ENCODE data around the gene XAB2. TPM values are rescaled to one million over a fixed set of nuclear protein-coding genes. Genes with fewer than 3 reads are reported as not detected.

Gene XAB2
- total RNA-seq, 2 donors from 2014 or later = 34.5 to 36.3 TPM

- intact Hi-C loops (cut with DNase I) = no loop called here
- ATAC-seq (no peak), DNase-seq (no peak)
- Histone ChIP-seq H3K4me1 (peaks cover 51% of the 10 kb centered on the region), H3K36me3 (replicated peaks in 1 of 2; ENCODE audit: insufficient read depth in 1 of 2, low read depth in 2 of 2) (no peaks in the 10 kb centered on the region), H3K27ac (no peak within 1 kb of the TSS), H3K4me3 (no peak within 1 kb of the TSS), H3K9me3 (no peaks in the 10 kb centered on the region), H3K27me3 (no peaks in the 10 kb centered on the region)
- TF ChIP-seq POLR2A (IDR thresholded peaks at IDR 0.05) (no peak), CTCF (IDR thresholded peaks at IDR 0.05) (no peak)
- 18 to 57% methylated on average over 1 to 2 of the region's 2 CpGs for WGBS, 2 donors
Observed at GRCh38 chr19:7633698-7634097, 4.4 kb upstream of the XAB2 start, which contains the start of gene PCP2. Gene PCP2, minus strand, starts transcription at chr19:7633719. Its CDS starts 262 bp downstream, at chr19:7633457.

- no peak for TF ChIP-seq POLR2A (IDR thresholded peaks at IDR 0.05)
- TF ChIP-seq CTCF (IDR thresholded peaks at IDR 0.05) = no peak
- DNase-seq (no peak), ATAC-seq (no peak)
- Histone ChIP-seq H3K9me3 (no peaks in the 10 kb centered on the region), H3K36me3 (replicated peaks in 1 of 2; ENCODE audit: insufficient read depth in 1 of 2, low read depth in 2 of 2) (no peaks in the 10 kb centered on the region), H3K4me1 (peaks cover 52% of the 10 kb centered on the region), H3K27ac (no peak overlapping the region), H3K4me3 (no peak overlapping the region), H3K27me3 (no peaks in the 10 kb centered on the region)
- WGBS, 2 donors = 83 to 91% methylated on average over 16 to 38 of the region's 40 CpGs
- intact Hi-C loops (cut with DNase I) = no loop called here
Observed at GRCh38 chr19:7632340-7633203, 3.2 kb upstream of the XAB2 start.

- Histone ChIP-seq H3K27ac (no peak overlapping the region), H3K4me3 (no peak overlapping the region), H3K4me1 (peaks cover 50% of the 10 kb centered on the region), H3K27me3 (no peaks in the 10 kb centered on the region), H3K9me3 (no peaks in the 10 kb centered on the region), H3K36me3 (replicated peaks in 1 of 2; ENCODE audit: insufficient read depth in 1 of 2, low read depth in 2 of 2) (no peaks in the 10 kb centered on the region)
- DNase-seq (no peak), ATAC-seq (no peak)
- WGBS, 2 donors = 83 to 93% methylated on average over 11 to 12 of the region's 12 CpGs
- intact Hi-C loops (cut with DNase I) = no loop called here
- TF ChIP-seq CTCF (IDR thresholded peaks at IDR 0.05) = no peak
- TF ChIP-seq POLR2A (IDR thresholded peaks at IDR 0.05) = no peak
Observed at GRCh38 chr19:7631577-7631976, 2.2 kb upstream of the XAB2 start.

- H3K27me3 ChIP-seq = no peaks in the 10 kb centered on the region
- intact Hi-C loops (cut with DNase I) = no loop called here
- peak overlapping the region; percentile 90 to 91 for H3K4me3 ChIP-seq
- peaks cover 0 to 4% of the 10 kb centered on the region in 2 donors for H3K36me3 ChIP-seq (replicated peaks in 1 of 2; ENCODE audit: insufficient read depth in 1 of 2, low read depth in 2 of 2)
- H3K27ac ChIP-seq = peak overlapping the region; percentile 58 to 85 (median 76)
- DNase-seq = no peak
- WGBS, 2 donors = 1 to 2% methylated on average over 15 of the region's 15 CpGs
- peaks cover 31% of the 10 kb centered on the region for H3K4me1 ChIP-seq
- H3K9me3 ChIP-seq = no peaks in the 10 kb centered on the region
- no peak for ATAC-seq
- TF ChIP-seq POLR2A (IDR thresholded peaks at IDR 0.05) (no peak), CTCF (IDR thresholded peaks at IDR 0.05) (no peak)
Observed at GRCh38 chr19:7628589-7629311, 595 bp downstream of the XAB2 start.
